Measurements from ENCODE around the gene SAMD8.

- no peak for TF ChIP-seq POLR2A (IDR thresholded peaks at IDR 0.05)
- no peak for TF ChIP-seq CTCF (IDR thresholded peaks at IDR 0.05)
Observed at GRCh38 chr10:75181073-75181472, 69.6 kb downstream of the SAMD8 start.

Measured in Peyer's patch (tissue), 4 donors.